Measurements from ENCODE around the gene PTS. TPM values are rescaled to one million over a fixed set of nuclear protein-coding genes. Genes with fewer than 3 reads are reported as not detected.

The PTS gene
- 45.9 and 48.6 TPM in 2 replicates for total RNA-seq (2021)
- long read RNA-seq, transcript PTS-201 (6 exons, 935 nt) = major isoform, 31 of 47 reads
- long read RNA-seq, partial matches to known transcripts = 0 of 47 reads
- long read RNA-seq, other reads (novel, unspliced or antisense) = 15 of 47 reads

DNA sequence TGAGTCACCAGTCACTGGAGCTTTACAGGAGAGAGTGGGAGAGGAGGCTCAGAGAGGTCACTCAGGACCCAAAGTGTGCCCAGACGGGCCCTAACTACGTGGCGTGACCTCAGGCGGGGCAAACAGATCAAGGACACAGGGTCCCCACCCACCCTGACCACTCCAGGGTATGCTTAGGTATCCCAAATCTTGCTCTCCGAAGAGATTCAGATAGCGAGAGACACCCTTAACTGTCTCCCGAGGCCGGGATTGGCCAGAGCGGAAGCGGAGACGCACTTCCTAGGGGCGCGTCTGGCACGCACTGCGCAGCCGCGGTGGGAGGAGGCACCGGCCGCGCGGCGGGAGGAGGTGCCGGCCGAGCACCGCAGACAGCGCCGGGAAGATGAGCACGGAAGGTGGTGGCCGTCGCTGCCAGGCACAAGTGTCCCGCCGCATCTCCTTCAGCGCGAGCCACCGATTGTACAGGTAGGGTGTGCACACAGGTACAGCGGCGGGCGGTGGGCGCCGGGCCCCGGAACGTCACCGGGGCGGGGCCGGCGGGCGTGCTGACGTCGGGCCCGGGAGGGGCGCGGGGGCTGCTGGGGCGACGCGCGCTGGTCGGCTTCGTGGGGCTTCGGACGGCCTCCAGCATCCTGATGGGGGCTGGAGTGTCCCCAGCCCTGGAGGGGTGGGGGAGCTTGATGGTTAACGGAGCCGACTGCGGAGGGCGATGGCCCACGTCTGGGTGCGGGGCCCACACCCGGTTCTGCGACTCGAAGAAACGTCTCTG is at the start of gene PTS:
Gene PTS (plus strand): TSS at position 367 of the 769 bp plus-strand sequence. CDS start 16 bp downstream, at position 383.
- Histone ChIP-seq H3K23ac (ENCODE audit: insufficient read length, low read depth, low read length) (no peak within 1 kb of the TSS), H2BK120ac (ENCODE audit: low read depth, low read length, poor library complexity, severe bottlenecking) (no peak within 1 kb of the TSS), H3K9ac (ENCODE audit: extremely low read depth, insufficient read length, low read length) (peak within 1 kb of the TSS; percentile 95), H3T11ph (ENCODE audit: low read length) (no peak within 1 kb of the TSS), H3K27me3 (ENCODE audit: insufficient read depth, low read length) (no peaks in the 10 kb centered on the region; the same call in 1 of the 2 replicates), H4K5ac (ENCODE audit: insufficient read length, low read depth, low read length) (peak within 1 kb of the TSS; percentile 26), H4K91ac (ENCODE audit: insufficient read length, low read depth, low read length) (no peak within 1 kb of the TSS), H3K23me2 (ENCODE audit: insufficient read length, low read depth, low read length, poor library complexity, severe bottlenecking) (peaks cover 8% of the 10 kb centered on the region), H2BK15ac (ENCODE audit: low read depth, low read length) (no peak within 1 kb of the TSS), H2BK20ac (ENCODE audit: low read depth, low read length, poor library complexity, severe bottlenecking) (no peak within 1 kb of the TSS), H3K79me1 (ENCODE audit: insufficient read depth, low read depth, low read length, poor library complexity, severe bottlenecking) (no peaks in the 10 kb centered on the region), H2AK5ac (ENCODE audit: insufficient read length, low read length) (no peak within 1 kb of the TSS), H4K20me1 (ENCODE audit: control insufficient read depth, insufficient read depth, insufficient read length) (no peaks in the 10 kb centered on the region), H3K56ac (ENCODE audit: insufficient read length, low read depth, low read length) (no peak within 1 kb of the TSS), H3K4ac (ENCODE audit: low read depth, low read length) (no peak within 1 kb of the TSS), H3K18ac (ENCODE audit: insufficient read length, low read depth, low read length) (peak within 1 kb of the TSS; percentile 98), H3K27ac (ENCODE audit: insufficient read length, low read depth, low read length) (peak within 1 kb of the TSS; percentile 34), H3K79me2 (ENCODE audit: insufficient read depth, low read length) (no peaks in the 10 kb centered on the region; the same call in 1 of the 2 replicates), H4K8ac (replicated peaks; ENCODE audit: insufficient read length, low read depth, low read length) (peak within 1 kb of the TSS; percentile 58), H2BK5ac (ENCODE audit: insufficient read length, low read length) (no peak within 1 kb of the TSS), H3K9me3 (ENCODE audit: control insufficient read depth, low read depth, low read length) (no peaks in the 10 kb centered on the region), H2BK12ac (ENCODE audit: insufficient read length, low read depth, low read length) (peak within 1 kb of the TSS; percentile 69), H3K4me1 (ENCODE audit: insufficient read depth, low read length) (no peaks in the 10 kb centered on the region; the same call in 1 of the 2 replicates), H3K14ac (ENCODE audit: insufficient read depth, low read length) (peak within 1 kb of the TSS; percentile 99), H2AFZ (ENCODE audit: low read length) (peak within 1 kb of the TSS; percentile 49), H3K4me2 (ENCODE audit: insufficient read depth, insufficient read length, low read length) (peak within 1 kb of the TSS; percentile 97)
- Mint-ChIP-seq H3K27ac (peak within 1 kb of the TSS; percentile 81 to 95 (median 93); a peak in 5 of 7 replicates), H3K36me3 (ENCODE audit: insufficient read depth in 1 of 3, low read depth in 3 of 3) (peaks cover 2 to 32% (median 22%) of the 10 kb centered on the region in 3 experiments; a peak in 5 of 7 replicates), H3K4me1 (peaks cover 8 to 9% of the 10 kb centered on the region in 2 experiments), H3K4me3 (peak within 1 kb of the TSS; percentile 83 to 89), H3K27me3 (ENCODE audit: low read depth) (peaks cover 19% of the 10 kb centered on the region), H3K9me3 (no peaks in the 10 kb centered on the region; a peak in 1 of 5 replicates)
- DNase-seq = peak; percentile 87
- no CpG with 5 or more reads among the region's 70 CpGs for WGBS (ENCODE audit: extremely low coverage, insufficient read length, low lambda C conversion rate)
- TF ChIP-seq CTCF (conservative IDR thresholded peaks at IDR 0.05) = no peak

All from H9 (cell line).